BLaER1 treated with 17β-estradiol and CSF1 and Interleukin-3, amounts not matched to agents 10 nM and 100 nM (cell line): ENCODE measurements around the gene UGT8.

Experiments
- H3K27ac ChIP-seq, 11 experiments: shearing (Covaris generic); formaldehyde crosslinking; 2 replicates each; pipeline ENCODE4 v1.8.1; 2022
- H3K27me3 ChIP-seq, 11 experiments: shearing (Covaris generic); formaldehyde crosslinking; 2 replicates each; pipeline ENCODE4 v1.8.1; 2022
- H3K36me3 ChIP-seq, 11 experiments: shearing (Covaris generic); formaldehyde crosslinking; 2 replicates each; pipeline ENCODE4 v1.8.1; 2022
- H3K4me1 ChIP-seq, 10 experiments: shearing (Covaris generic); formaldehyde crosslinking; 2 replicates each; pipeline ENCODE4 v1.8.1; 2022
- H3K4me2 ChIP-seq, 11 experiments: shearing (Covaris generic); formaldehyde crosslinking; 2 replicates each; pipeline ENCODE4 v1.8.1; 2022
- H3K4me3 ChIP-seq, 10 experiments: shearing (Covaris generic); formaldehyde crosslinking; 2 replicates each; pipeline ENCODE4 v1.8.1; 2022
- H3K9ac ChIP-seq, 11 experiments: shearing (Covaris generic); formaldehyde crosslinking; 2 replicates each; pipeline ENCODE4 v1.8.1; 2022
- H3K9me3 ChIP-seq, 11 experiments: shearing (Covaris generic); formaldehyde crosslinking; replicated peaks in 1 of 11; 2 replicates each; pipeline ENCODE4 v1.8.1; 2022
- H4K20me1 ChIP-seq, 11 experiments: shearing (Covaris generic); formaldehyde crosslinking; 2 replicates each; pipeline ENCODE4 v1.8.1; 2022
- Cebpa-rat ChIP-seq, 11 experiments: shearing (Covaris generic); IDR thresholded peaks; 2 replicates each; pipeline ENCODE4 v1.8.1; 2022

Gene UGT8

GRCh38 chr4:114626196-114626595 lies 27.6 kb downstream of the UGT8 start:
- H3K27me3 ChIP-seq = no peaks in the 10 kb centered on the region
- no peak overlapping the region for H3K4me2 ChIP-seq
- H3K9me3 ChIP-seq = peaks cover 0 to 7% (median 0%) of the 10 kb centered on the region in 11 experiments; a peak in 2 of 22 replicates
- H4K20me1 ChIP-seq = no peaks in the 10 kb centered on the region
- no peak overlapping the region for H3K27ac ChIP-seq
- no peak for TF ChIP-seq Cebpa-rat (IDR thresholded peaks at IDR 0.05)
- no peak overlapping the region for H3K4me3 ChIP-seq
- peaks cover 0 to 36% (median 19%) of the 10 kb centered on the region in 11 experiments; a peak in 12 of 22 replicates for H3K36me3 ChIP-seq
- H3K4me1 ChIP-seq = no peaks in the 10 kb centered on the region
- no peak overlapping the region for H3K9ac ChIP-seq

GRCh38 chr4:114636192-114636935 lies 37.8 kb downstream of the UGT8 start:
- no peak for TF ChIP-seq Cebpa-rat (IDR thresholded peaks at IDR 0.05)

GRCh38 chr4:114642173-114642780 lies 43.7 kb downstream of the UGT8 start:
- Histone ChIP-seq H4K20me1 (no peaks in the 10 kb centered on the region), H3K27me3 (no peaks in the 10 kb centered on the region), H3K4me1 (no peaks in the 10 kb centered on the region), H3K9me3 (peaks cover 0 to 14% (median 4%) of the 10 kb centered on the region in 11 experiments; a peak in 4 of 22 replicates), H3K4me2 (no peak overlapping the region), H3K36me3 (peaks cover 0 to 21% (median 0%) of the 10 kb centered on the region in 11 experiments; a peak in 3 of 22 replicates), H3K9ac (no peak overlapping the region), H3K27ac (no peak overlapping the region), H3K4me3 (no peak overlapping the region)
- no peak for TF ChIP-seq Cebpa-rat (IDR thresholded peaks at IDR 0.05)

More at GRCh38 chr4:114636192-114636935, 37.8 kb downstream of the UGT8 start:
- Histone ChIP-seq H3K27ac (no peak overlapping the region), H3K4me2 (no peak overlapping the region), H3K4me3 (no peak overlapping the region), H3K27me3 (no peaks in the 10 kb centered on the region), H3K4me1 (peaks cover 0 to 8% (median 0%) of the 10 kb centered on the region in 10 experiments; a peak in 6 of 20 replicates), H3K9me3 (peaks cover 0 to 18% (median 4%) of the 10 kb centered on the region in 11 experiments; a peak in 5 of 22 replicates), H3K36me3 (peaks cover 0 to 21% (median 0%) of the 10 kb centered on the region in 11 experiments; a peak in 3 of 22 replicates), H3K9ac (no peak overlapping the region), H4K20me1 (no peaks in the 10 kb centered on the region)

- no peak for TF ChIP-seq Cebpa-rat (IDR thresholded peaks at IDR 0.05)
- no peak overlapping the region for H3K27ac ChIP-seq
- H3K4me1 ChIP-seq = peaks cover 0 to 8% (median 0%) of the 10 kb centered on the region in 10 experiments; a peak in 1 of 20 replicates
- no peaks in the 10 kb centered on the region for H3K36me3 ChIP-seq
- no peak overlapping the region for H3K4me3 ChIP-seq
- no peak overlapping the region for H3K4me2 ChIP-seq
- no peaks in the 10 kb centered on the region for H4K20me1 ChIP-seq
- H3K9ac ChIP-seq = no peak overlapping the region
- H3K27me3 ChIP-seq = no peaks in the 10 kb centered on the region
- H3K9me3 ChIP-seq = no peaks in the 10 kb centered on the region
Measured at GRCh38 chr4:114649908-114650307, 51.3 kb downstream of the UGT8 start.

GRCh38 chr4:114653675-114654074 lies 55.1 kb downstream of the UGT8 start:
- H3K4me3 ChIP-seq = no peak overlapping the region
- no peak overlapping the region for H3K9ac ChIP-seq
- TF ChIP-seq Cebpa-rat (IDR thresholded peaks at IDR 0.05) = no peak
- no peak overlapping the region for H3K4me2 ChIP-seq
- H3K9me3 ChIP-seq = no peaks in the 10 kb centered on the region
- H4K20me1 ChIP-seq = no peaks in the 10 kb centered on the region; a peak in 1 of 22 replicates
- H3K36me3 ChIP-seq = no peaks in the 10 kb centered on the region
- no peak overlapping the region for H3K27ac ChIP-seq
- no peaks in the 10 kb centered on the region for H3K27me3 ChIP-seq
- H3K4me1 ChIP-seq = peaks cover 0 to 8% (median 0%) of the 10 kb centered on the region in 10 experiments; a peak in 1 of 20 replicates

GRCh38 chr4:114654592-114654991 lies 56.0 kb downstream of the UGT8 start:
- Histone ChIP-seq H3K9ac (no peak overlapping the region), H3K36me3 (no peaks in the 10 kb centered on the region), H3K9me3 (no peaks in the 10 kb centered on the region), H3K4me2 (no peak overlapping the region), H3K4me3 (no peak overlapping the region), H3K27ac (no peak overlapping the region), H3K4me1 (peaks cover 0 to 8% (median 0%) of the 10 kb centered on the region in 10 experiments; a peak in 1 of 20 replicates), H4K20me1 (no peaks in the 10 kb centered on the region; a peak in 2 of 22 replicates), H3K27me3 (no peaks in the 10 kb centered on the region)
- TF ChIP-seq Cebpa-rat (IDR thresholded peaks at IDR 0.05) = no peak

- Histone ChIP-seq H3K4me3 (no peak overlapping the region), H3K4me2 (no peak overlapping the region), H3K9ac (no peak overlapping the region), H3K27ac (no peak overlapping the region), H3K4me1 (peaks cover 0 to under 1% (median 0%) of the 10 kb centered on the region in 10 experiments; a peak in 1 of 20 replicates), H3K9me3 (no peaks in the 10 kb centered on the region), H4K20me1 (no peaks in the 10 kb centered on the region; a peak in 2 of 22 replicates), H3K27me3 (no peaks in the 10 kb centered on the region), H3K36me3 (no peaks in the 10 kb centered on the region)
- no peak for TF ChIP-seq Cebpa-rat (IDR thresholded peaks at IDR 0.05)
Measured at GRCh38 chr4:114658179-114658578, 59.6 kb downstream of the UGT8 start.

GRCh38 chr4:114658776-114659175 lies 60.2 kb downstream of the UGT8 start:
- no peak overlapping the region for H3K4me2 ChIP-seq
- no peak overlapping the region for H3K4me3 ChIP-seq
- TF ChIP-seq Cebpa-rat (IDR thresholded peaks at IDR 0.05) = no peak
- H3K9me3 ChIP-seq = no peaks in the 10 kb centered on the region
- H3K27me3 ChIP-seq = no peaks in the 10 kb centered on the region
- no peaks in the 10 kb centered on the region for H3K4me1 ChIP-seq
- no peak overlapping the region for H3K27ac ChIP-seq
- H4K20me1 ChIP-seq = no peaks in the 10 kb centered on the region; a peak in 2 of 22 replicates
- peaks cover 0 to 2% (median 0%) of the 10 kb centered on the region in 11 experiments; a peak in 1 of 22 replicates for H3K36me3 ChIP-seq
- no peak overlapping the region for H3K9ac ChIP-seq

- H3K36me3 ChIP-seq = peaks cover 0 to 9% (median 6%) of the 10 kb centered on the region in 11 experiments; a peak in 10 of 22 replicates
- no peaks in the 10 kb centered on the region; a peak in 2 of 22 replicates for H4K20me1 ChIP-seq
- no peaks in the 10 kb centered on the region for H3K9me3 ChIP-seq
- no peak for TF ChIP-seq Cebpa-rat (IDR thresholded peaks at IDR 0.05)
- H3K27ac ChIP-seq = no peak overlapping the region
- no peaks in the 10 kb centered on the region for H3K4me1 ChIP-seq
- no peak overlapping the region for H3K4me3 ChIP-seq
- H3K27me3 ChIP-seq = no peaks in the 10 kb centered on the region
- H3K9ac ChIP-seq = no peak overlapping the region
- no peak overlapping the region for H3K4me2 ChIP-seq
Measured at GRCh38 chr4:114659386-114660008, 60.9 kb downstream of the UGT8 start.
